H54 (cell line): ENCODE results near the gene PAM16.

Experiments used
- DNase-seq: peaks from one replicate; pipeline ENCODE4 v3.0.0; 2011; ENCODE audit warnings: low spot score, mixed read lengths; ENCODE audit not compliant: insufficient read length
- FAIRE-seq: peaks from 3 replicates; lab custom pipeline; 2011; peaks lifted over from hg19 to GRCh38; lab: Jason Lieb, UNC
- POLR2A ChIP-seq: IDR thresholded peaks from 2 replicates; pipeline ENCODE4 v1.6.1; 2011; ENCODE audit warnings: low read depth, mild to moderate bottlenecking, low read length

Gene PAM16

DNA sequence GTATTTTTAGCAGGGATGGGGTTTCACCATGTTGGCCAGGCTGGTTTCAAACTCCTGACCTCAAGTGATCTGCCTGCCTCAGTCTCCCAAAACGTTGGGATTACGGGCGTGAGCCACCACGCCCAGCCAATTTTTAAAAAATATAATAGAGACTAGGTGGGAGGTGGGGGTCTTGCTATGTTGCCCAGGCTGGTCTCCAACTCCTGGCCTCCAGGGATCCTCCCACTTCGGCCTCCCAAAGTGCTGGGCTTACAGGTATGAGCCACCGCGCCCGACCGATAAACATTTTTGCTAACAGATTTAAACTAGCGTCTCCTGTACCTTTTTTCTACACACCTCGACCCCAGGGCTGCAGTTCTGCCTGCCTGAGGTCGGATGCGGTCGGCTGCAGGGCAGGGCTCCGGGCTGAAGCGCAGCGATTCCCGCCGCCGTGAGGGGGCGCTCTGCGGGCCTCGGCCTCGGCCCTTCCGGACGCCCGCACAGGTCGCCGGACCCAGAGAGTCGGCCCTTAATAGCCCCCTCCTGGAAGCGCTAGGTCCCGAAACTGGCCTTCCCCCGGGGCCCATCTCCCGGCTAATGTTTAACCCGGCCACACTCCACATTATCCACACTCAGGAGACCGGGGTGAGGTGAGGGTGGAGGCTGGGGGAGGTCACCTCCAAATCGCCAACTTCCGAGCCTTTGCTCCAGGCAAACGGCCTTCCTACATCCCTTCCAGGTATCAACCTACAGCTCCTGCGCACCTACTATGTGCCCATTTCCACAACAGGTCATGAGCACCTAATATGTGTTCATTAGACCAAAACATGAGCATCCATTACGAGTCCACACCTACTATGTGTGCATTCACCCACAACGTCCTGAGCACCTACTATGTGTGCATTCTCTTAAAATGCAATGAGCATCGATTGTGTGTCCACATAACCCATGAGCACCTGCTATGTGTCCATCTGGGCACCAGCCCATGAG is 37.3 kb downstream of the PAM16 start:
- DNase-seq (no peak), FAIRE-seq (no peak)
- no peak for TF ChIP-seq POLR2A

DNA sequence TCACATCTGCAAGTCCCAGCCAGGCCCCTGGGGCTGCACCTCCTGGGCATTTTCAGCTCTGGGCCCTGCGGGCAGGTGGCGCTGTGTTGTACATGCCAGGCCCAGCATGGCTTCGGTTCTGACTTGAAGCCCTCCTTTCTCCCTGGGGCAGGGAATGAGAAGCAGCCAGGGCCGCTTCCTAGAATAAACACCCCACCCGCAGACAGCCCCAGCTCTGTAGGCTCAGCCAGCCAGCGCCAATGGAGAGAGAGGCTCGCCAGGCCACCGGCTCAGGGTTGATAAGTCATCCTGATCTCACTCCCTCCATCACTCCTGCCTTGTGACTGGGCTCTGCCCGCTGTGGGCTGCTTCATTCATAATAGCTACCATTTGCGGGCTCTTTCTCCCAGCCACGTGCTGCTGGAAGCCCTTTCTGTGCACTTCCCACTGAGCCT is 41.3 kb downstream of the PAM16 start:
- FAIRE-seq (no peak), DNase-seq (peak; percentile 93)
- no peak for TF ChIP-seq POLR2A

DNA sequence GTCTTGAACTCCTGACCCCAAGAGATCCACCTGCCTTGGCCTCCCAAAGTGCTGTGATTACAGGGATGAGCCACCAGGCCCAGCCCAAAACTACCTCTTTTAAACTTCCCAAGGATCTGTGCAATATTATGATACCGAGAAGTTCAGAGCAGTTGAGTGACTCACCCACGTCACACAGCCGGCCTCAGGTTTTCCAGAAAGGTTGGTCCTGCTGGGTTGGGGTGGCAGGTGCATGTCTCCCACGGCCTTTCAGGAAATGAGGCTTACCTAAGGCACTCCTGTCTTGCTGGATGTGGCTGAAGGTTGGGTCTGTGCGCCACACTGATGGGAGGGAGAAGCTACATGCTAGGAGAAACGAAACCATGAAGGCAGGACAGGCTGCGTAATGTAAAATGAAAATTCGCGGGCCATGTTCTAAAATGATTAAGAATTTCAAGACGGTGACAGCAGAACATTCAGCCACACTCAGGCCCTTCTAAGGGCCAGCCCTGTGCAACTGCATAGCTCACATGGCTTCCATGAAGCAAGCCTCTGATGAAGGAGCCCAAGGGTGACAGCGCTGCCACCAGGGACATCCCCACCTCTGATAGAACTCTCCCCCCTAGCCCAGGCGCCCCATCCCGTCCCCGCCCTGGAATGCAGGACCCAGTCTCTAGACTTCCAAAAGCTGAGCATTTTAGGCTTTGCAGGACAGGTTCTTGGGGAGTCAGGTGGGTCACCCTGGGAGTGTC is 41.9 kb downstream of the PAM16 start:
- no peak for TF ChIP-seq POLR2A
- DNase-seq (no peak), FAIRE-seq (no peak)

DNA sequence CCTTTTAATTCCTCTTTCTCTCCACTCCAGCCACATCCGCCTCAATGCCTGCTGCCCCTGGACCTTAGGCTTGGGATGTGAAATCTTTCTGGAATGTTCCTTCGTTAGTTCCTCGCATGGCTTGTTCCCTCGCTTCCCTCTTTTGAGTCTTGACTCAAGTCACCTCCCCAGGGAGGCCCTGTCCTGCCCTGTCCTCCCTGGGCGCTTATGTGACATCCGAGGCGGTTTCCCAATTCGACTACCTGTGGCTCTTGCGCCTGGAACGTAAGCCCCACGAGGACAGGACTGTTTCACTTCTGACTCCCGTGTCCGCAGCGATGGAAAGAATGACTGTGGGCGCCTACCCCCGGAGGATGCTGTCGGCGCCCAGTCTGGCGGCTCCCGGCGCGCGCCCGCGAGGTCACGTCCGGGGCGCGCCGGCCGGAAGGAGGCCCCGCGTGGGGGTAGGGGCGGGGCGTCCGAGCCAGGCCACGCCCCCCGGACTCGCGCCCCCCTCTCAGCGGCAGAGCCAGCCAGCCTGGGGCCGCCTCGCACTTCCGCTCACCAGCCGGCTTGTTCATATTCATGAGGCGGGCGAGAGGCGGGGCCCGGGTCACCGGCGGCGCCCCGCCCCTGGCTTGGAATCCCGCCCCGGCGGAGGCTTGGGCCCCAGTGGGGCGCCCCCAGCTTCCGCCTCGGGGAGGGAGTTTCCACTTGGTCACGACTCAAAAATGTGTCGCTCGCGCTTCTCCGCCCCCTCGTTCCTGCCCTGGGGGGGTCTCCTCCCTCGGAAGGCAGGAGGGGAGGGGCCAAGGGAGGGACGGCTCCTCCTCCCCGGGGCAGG is 43.7 kb downstream of the PAM16 start:
- TF ChIP-seq POLR2A, result no peak; the same call in 1 of the 2 replicates
- DNase-seq, result peak; percentile 90
- no peak for FAIRE-seq

DNA sequence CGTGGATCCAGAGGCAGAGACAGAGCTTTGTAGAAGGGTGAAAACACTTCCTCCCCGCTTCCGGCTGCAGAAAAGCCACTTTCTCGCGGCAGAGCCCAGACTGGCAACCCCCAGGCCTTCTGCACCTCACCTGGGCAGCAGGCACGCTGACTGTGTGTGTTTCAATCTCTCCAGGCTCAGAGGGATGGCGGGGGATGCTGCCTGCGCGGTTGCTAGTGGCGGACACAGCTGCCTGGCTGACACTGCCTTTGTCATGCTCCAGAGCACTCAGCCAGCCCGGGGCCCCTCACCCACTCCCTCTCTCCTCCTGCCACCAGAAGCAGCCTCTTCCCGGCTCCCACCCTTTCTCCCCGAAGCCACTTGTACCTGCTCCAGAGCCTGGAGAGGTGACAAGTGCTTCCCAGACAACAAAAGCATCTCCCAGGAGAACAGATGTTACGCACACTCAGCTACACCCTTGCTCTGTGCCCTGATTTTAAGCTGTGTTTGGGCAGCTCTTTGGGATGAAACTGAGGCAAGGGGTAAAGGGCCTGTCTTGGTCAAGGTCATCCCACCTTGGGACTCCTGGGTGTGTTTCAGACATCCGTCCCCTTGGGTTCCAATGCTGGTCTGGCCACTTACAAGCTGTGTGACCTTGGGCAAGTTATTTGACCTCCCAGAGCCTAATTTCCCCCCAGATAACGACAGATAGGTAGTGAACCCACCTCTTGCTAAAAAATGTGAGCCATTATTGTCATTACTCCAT is 44.5 kb downstream of the PAM16 start:
- DNase-seq (no peak), FAIRE-seq (no peak)
- TF ChIP-seq POLR2A, result no peak

DNA sequence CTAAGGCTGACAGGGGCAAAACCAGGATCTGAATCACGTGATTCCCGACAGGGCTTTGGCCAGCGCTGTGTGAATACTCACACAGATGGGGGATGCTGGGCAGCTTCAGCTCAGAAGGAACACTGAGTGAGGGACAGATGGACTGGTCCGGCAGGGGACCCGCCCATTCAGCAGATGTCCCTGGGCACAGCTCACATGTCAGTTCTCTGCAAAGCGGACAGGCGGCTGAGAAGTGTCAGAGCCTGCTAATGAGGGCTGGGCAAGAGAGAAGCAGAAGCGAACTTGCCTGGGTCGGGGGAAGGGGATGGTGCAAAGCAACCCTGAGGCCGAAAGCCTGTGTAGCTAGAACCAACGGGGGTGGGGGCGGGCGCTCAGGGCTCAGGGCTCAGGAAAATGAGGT is 47.1 kb downstream of the PAM16 start:
- FAIRE-seq (no peak), DNase-seq (no peak)
- no peak for TF ChIP-seq POLR2A

DNA sequence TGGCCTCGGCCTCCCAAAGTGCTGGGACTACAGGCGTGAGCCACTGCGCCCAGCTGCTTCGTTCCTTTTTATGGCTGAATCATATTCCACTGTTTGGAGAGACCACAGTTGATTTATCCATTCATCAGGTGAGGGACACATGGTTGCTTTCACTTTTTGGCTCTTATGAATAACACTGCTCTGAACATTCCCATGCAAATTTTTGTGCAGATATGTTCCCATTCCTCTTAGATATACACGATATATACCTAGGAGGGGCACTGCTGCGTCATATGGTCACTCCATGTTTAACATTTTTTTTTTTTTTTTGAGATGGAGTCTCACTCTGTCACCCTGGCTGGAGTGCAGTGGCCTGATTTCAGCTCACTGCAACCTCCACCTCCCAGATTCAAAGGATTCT is 49.2 kb downstream of the PAM16 start:
- FAIRE-seq, result no peak

DNA sequence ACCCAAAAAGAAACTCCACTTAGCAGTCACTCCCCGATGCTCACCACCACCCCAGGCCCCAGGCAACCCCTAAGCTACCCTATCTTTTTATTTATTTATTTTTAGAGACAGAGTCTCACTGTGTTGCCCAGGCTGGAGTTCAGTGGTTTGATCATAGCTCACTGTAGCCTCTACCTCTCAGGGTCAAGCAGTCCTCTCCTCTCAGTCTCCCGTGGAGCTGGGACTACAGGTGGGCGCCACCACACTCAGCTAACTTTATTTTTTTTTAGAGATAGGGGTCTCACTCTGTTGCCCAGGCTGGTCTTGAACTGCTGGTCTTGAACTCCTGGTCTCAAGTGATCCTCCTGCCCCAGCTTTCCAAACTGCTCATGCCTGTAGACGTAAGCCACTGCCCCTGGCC is 49.9 kb downstream of the PAM16 start:
- DNase-seq (no peak), FAIRE-seq (no peak)
- TF ChIP-seq POLR2A, result no peak

More for the DNA sequence above, 49.2 kb downstream of the PAM16 start:
- TF ChIP-seq POLR2A, result no peak
- DNase-seq, result no peak

DNA sequence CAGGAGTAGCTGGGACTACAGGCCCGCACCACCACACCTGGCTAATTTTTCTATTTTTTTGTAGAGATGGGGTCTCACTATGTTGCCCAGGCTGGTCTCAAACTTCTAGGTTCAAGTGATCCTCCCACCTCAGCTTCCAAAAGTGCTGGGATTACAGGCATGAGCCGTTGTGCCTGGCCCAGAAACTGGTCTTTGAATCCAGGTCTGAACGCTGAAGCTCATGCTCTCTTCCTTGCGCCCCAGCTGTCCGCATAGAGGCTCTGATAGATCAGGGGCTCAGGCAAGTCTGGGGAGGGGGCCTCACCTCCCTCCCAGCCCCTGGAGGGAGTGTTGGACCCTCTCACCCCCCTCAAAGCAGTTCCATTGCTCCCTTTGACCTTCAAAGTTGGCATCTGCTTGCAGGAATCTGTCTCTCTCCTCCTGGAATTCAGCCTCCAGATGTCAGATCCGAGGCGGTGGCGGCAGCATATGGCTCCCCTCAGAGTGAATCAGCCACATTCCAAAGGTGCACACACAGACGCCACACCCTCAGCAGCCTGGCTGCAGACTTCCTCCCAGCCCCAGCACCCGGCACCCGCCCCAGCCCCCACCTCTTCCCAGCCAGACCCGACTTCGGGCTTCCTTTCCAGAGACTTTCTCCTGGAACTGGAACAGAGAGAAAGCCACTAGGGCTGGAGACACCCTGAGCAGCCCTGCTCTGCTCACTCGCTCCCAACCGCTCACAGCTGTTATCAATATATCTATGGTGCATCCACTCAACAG is 52.2 kb downstream of the PAM16 start:
- DNase-seq, result peak; percentile 96
- peak; percentile 23 for FAIRE-seq
- no peak; the same call in 1 of the 2 replicates for TF ChIP-seq POLR2A

DNA sequence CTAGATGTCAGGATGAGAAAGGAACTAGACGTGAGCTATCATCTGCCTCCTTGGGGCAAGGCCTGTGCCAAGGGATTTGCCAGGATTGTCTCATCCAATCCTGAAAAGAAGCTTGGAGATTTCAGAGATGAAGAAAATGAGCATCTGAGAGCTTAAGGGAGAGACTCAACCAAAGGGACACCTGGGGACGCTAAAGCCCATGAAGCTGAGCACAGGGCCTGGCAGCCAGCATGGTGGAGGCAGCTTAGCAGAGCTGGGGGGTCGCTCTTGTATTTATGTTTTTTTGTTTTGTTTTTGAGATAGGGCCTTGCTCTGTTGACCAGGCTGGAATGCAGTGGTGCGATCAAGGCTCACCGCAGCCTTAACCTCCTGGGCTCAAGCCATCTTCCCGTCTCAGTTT is 53.6 kb downstream of the PAM16 start:
- no peak for TF ChIP-seq POLR2A
- DNase-seq, result no peak
- no peak for FAIRE-seq

DNA sequence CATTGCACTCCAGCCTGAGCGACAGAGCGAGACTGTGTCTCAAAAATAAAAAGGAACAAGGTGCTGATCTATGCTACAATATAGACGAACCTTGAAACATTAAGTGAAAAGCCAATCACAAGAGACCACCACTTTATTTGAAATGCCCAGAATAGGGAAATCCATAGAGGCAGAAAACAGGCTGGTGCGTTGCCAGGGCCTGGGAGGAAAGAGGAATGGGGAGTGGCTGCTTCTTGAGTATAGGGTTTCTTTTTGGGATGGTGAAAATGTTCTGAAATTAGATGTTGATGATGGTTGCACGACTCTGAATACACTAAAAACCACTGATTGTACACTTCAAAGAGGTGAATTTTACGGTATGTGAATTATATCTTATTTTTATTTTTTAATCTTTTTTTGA is 55.5 kb downstream of the PAM16 start:
- FAIRE-seq, result no peak
- no peak for DNase-seq
- TF ChIP-seq POLR2A, result no peak

DNA sequence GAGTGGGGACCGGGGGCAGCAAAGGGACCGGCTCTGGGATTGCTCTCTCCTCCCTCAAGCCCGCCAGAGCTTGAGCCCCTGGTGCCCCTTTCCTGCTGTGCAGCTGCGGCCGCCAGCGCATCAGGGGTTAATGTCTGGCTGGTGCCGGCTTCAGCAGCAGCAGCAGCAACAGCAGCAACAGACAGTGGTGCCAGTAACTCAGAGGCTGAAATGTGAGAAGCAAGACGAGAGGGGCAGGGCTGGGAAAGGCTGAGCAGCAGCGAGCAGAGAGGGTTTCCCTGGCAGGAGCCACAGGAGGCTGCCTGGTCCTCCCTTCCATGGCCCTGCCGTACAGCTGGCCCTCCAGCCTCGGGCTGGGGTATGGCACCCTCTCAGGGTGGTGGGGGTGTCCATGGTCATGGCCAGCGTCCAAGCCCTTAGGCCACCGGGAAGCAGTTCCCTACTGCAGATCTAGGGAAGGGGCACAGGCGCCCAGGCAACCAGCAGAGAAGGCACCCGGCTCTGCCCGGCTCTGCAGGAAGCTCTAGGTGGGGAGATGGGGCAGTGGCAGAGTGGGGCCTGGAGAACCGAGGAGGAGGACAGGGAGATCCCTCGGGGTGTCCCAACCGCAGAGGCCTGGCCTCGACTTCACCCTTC is 57.2 kb downstream of the PAM16 start:
- no peak for FAIRE-seq
- DNase-seq, result no peak
- TF ChIP-seq POLR2A, result peak; percentile 22; the same call in 1 of the 2 replicates
